ENCODE data around the gene IP6K3.

The IP6K3 gene

DNA sequence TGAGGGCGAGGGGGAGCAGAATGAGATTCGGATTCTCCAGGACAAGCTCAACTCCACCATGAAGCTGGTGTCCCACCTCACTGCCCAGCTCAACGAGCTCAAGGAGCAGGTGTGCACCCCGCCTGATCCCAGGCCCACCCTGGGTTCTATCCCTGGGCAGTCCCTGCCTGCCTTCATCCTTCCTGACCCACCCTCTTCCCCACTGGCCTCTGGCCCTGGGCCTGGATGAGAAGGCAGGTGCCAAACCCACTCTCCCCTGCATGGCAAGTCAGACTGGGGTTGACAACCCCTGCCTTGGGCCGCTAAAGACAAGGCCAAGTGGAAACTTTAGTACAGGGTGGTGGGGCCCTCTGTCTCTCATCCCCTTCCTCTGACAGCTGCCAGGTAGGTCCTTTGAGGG is 51.7 kb downstream of the IP6K3 start:
- Histone ChIP-seq H3K36me3 (replicated peaks; ENCODE audit: insufficient read depth, low read length) (peaks cover 5% of the 10 kb centered on the region; the same call in 1 of the 2 replicates), H3K4me3 (ENCODE audit: low read length) (no peak overlapping the region), H3F3A (ENCODE audit: insufficient read depth, low read length) (0 out of 2 replicates have a peak, but pooled peaks cover 6% of the 10 kb centered on the region), H2AFZ (ENCODE audit: low read length) (no peak overlapping the region), H3K27ac (ENCODE audit: low read length) (no peak overlapping the region), H3K4me1 (ENCODE audit: low read length) (no peaks in the 10 kb centered on the region), H4K20me1 (ENCODE audit: insufficient read depth, low read length) (no peaks in the 10 kb centered on the region), H3K9ac (ENCODE audit: low read length) (no peak overlapping the region), H3K27me3 (replicated peaks; ENCODE audit: insufficient read depth, low read length) (no peaks in the 10 kb centered on the region), H3K4me2 (ENCODE audit: low read depth, low read length) (no peak overlapping the region), H3K79me2 (ENCODE audit: low read length) (no peaks in the 10 kb centered on the region), H3K9me2 (replicated peaks; ENCODE audit: insufficient read depth, low read length) (no peaks in the 10 kb centered on the region), H3K9me3 (replicated peaks; ENCODE audit: insufficient read depth, low read length) (no peaks in the 10 kb centered on the region)
- no peak for DNase-seq
- TF ChIP-seq EZH2phosphoT487 (IDR thresholded peaks at IDR 0.05; ENCODE audit: low read length) (no peak), EZH2 (optimal IDR thresholded peaks at IDR 0.05; ENCODE audit: low read depth, low read length) (no peak)
- TF ChIP-seq, protein P1, sequence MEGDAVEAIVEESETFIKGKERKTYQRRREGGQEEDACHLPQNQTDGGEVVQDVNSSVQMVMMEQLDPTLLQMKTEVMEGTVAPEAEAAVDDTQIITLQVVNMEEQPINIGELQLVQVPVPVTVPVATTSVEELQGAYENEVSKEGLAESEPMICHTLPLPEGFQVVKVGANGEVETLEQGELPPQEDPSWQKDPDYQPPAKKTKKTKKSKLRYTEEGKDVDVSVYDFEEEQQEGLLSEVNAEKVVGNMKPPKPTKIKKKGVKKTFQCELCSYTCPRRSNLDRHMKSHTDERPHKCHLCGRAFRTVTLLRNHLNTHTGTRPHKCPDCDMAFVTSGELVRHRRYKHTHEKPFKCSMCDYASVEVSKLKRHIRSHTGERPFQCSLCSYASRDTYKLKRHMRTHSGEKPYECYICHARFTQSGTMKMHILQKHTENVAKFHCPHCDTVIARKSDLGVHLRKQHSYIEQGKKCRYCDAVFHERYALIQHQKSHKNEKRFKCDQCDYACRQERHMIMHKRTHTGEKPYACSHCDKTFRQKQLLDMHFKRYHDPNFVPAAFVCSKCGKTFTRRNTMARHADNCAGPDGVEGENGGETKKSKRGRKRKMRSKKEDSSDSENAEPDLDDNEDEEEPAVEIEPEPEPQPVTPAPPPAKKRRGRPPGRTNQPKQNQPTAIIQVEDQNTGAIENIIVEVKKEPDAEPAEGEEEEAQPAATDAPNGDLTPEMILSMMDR (IDR thresholded peaks at IDR 0.05; ENCODE audit: low read length) = no peak

DNA sequence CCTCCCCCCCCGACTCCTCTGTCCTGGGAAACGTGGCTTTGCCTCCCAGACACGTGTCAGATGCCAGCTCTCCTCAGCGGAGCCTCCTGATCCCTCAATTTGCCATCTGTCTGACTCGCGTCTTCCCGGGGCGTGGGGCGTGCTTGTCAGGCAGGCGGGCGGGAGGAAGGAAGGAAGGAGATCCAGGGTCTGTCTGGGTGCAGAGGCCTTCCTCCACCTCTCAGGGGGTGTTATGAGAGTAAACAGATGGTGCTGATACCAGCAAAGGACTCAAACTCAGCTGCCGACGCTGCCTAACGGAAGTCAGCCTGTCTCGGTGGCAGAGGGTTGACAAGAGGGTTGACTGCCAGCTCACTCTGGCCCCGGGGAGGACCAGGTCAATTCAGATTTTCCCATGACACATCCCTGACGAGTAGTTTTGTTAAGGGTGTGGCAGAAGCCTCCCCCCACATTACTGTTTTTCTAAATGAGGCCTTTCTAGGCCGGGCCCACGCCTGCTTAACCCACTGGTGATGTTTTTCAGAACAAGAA is 52.2 kb downstream of the IP6K3 start:
- no peaks in the 10 kb centered on the region for H3K4me1 ChIP-seq (ENCODE audit: low read length)
- no peak for TF ChIP-seq EZH2phosphoT487 (IDR thresholded peaks at IDR 0.05; ENCODE audit: low read length)
- TF ChIP-seq EZH2 (optimal IDR thresholded peaks at IDR 0.05; ENCODE audit: low read depth, low read length) = no peak
- TF ChIP-seq, protein P1 (IDR thresholded peaks at IDR 0.05; ENCODE audit: low read length) = no peak
- no peaks in the 10 kb centered on the region for H4K20me1 ChIP-seq (ENCODE audit: insufficient read depth, low read length)
- 0 out of 2 replicates have a peak, but pooled peaks cover 6% of the 10 kb centered on the region for H3F3A ChIP-seq (ENCODE audit: insufficient read depth, low read length)
- no peaks in the 10 kb centered on the region for H3K79me2 ChIP-seq (ENCODE audit: low read length)
- no peaks in the 10 kb centered on the region for H3K9me3 ChIP-seq (replicated peaks; ENCODE audit: insufficient read depth, low read length)
- H3K36me3 ChIP-seq (replicated peaks; ENCODE audit: insufficient read depth, low read length) = peaks cover 5% of the 10 kb centered on the region; the same call in 1 of the 2 replicates
- no peak overlapping the region for H3K9ac ChIP-seq (ENCODE audit: low read length)
- H3K27ac ChIP-seq (ENCODE audit: low read length) = no peak overlapping the region
- no peak overlapping the region for H3K4me2 ChIP-seq (ENCODE audit: low read depth, low read length)
- no peak overlapping the region for H2AFZ ChIP-seq (ENCODE audit: low read length)
- H3K4me3 ChIP-seq (ENCODE audit: low read length) = no peak overlapping the region
- H3K27me3 ChIP-seq (replicated peaks; ENCODE audit: insufficient read depth, low read length) = no peaks in the 10 kb centered on the region
- H3K9me2 ChIP-seq (replicated peaks; ENCODE audit: insufficient read depth, low read length) = no peaks in the 10 kb centered on the region
- DNase-seq = no peak

DNA sequence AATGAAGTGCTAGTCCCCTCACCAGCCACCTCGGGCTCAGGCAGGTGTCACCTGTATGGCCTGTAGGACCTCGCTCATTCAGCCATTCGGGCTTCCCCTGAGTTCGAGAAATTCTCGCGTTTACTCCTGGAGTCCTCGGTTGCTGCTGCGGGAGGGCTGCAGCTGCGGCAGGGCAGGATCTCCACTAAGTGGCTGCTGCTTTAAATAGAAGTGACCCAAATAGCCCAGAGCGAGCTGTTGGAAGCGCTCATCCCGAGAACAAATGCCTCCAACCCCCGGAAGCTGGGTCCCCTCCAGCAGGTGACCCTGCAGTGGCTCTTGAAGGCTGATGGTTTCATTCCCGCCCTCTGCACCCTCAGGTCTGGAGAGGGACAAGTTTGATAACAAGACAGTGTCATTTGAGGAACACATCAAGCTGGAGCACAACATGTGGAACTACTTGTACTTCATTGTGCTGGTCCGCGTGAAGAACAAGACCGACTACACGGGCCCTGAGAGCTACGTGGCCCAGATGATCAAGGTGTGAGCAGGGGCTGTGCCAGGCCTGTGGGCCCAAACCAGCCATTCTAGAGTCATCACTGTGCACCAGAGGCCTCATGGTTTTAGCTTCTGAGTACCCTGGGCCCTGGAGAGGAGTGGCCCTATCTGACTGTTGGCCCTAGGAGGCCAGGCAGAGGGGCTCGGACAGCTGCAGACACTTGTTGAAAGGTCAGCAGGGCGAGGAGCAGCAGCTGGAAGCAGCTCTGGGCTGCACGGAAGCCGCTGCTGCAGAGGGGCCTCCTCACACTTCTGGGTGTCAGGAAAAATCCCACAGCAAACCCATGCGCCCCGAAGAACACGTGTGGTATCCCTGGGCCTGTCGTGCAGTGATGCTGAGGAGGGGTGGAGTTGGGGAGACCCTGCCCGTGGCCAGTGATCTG is 53.3 kb downstream of the IP6K3 start:
- H3K36me3 ChIP-seq (replicated peaks; ENCODE audit: insufficient read depth, low read length) = peaks cover 5% of the 10 kb centered on the region; the same call in 1 of the 2 replicates
- no peak overlapping the region for H3K4me3 ChIP-seq (ENCODE audit: low read length)
- DNase-seq = no peak
- no peaks in the 10 kb centered on the region for H4K20me1 ChIP-seq (ENCODE audit: insufficient read depth, low read length)
- H3K9me2 ChIP-seq (replicated peaks; ENCODE audit: insufficient read depth, low read length) = no peaks in the 10 kb centered on the region
- no peaks in the 10 kb centered on the region for H3K27me3 ChIP-seq (replicated peaks; ENCODE audit: insufficient read depth, low read length)
- no peak overlapping the region for H3K4me2 ChIP-seq (ENCODE audit: low read depth, low read length)
- TF ChIP-seq EZH2 (optimal IDR thresholded peaks at IDR 0.05; ENCODE audit: low read depth, low read length) (no peak), EZH2phosphoT487 (IDR thresholded peaks at IDR 0.05; ENCODE audit: low read length) (no peak)
- TF ChIP-seq, protein P1 (IDR thresholded peaks at IDR 0.05; ENCODE audit: low read length) = no peak
- no peaks in the 10 kb centered on the region for H3K79me2 ChIP-seq (ENCODE audit: low read length)
- H3K27ac ChIP-seq (ENCODE audit: low read length) = no peak overlapping the region
- 0 out of 2 replicates have a peak, but pooled peaks cover 6% of the 10 kb centered on the region for H3F3A ChIP-seq (ENCODE audit: insufficient read depth, low read length)
- no peaks in the 10 kb centered on the region for H3K4me1 ChIP-seq (ENCODE audit: low read length)
- no peak overlapping the region for H2AFZ ChIP-seq (ENCODE audit: low read length)
- H3K9ac ChIP-seq (ENCODE audit: low read length) = no peak overlapping the region
- no peaks in the 10 kb centered on the region for H3K9me3 ChIP-seq (replicated peaks; ENCODE audit: insufficient read depth, low read length)
